SK-N-SH treated with all-trans-retinoic acid at 6 μM for 48 hours (cell line): ENCODE data around the gene IGSF5.

ENCODE experiments used
- ATAC-seq: fragments of 200-7000 bp; cut with Tn5 transposase; 3 replicates; pipeline ENCODE4 v1.9.1; 2020; ENCODE audit warnings: mild to moderate bottlenecking, moderate library complexity
- BACH2 ChIP-seq: fragments of 250-450 bp; sonication (Bioruptor Pico); IDR thresholded peaks from 2 replicates; pipeline ENCODE4 v1.9.0; 2021; ENCODE audit warnings: mild to moderate bottlenecking, borderline replicate concordance
- CREB5 ChIP-seq: fragments of 250-450 bp; sonication (Bioruptor Pico); IDR thresholded peaks from 2 replicates; pipeline ENCODE4 v1.5.1; 2020; ENCODE audit warnings: low read depth, mild to moderate bottlenecking, moderate library complexity
- CSRNP3 ChIP-seq: fragments of 250-450 bp; sonication (Bioruptor Pico); IDR thresholded peaks from 2 replicates; pipeline ENCODE4 v1.5.1; 2021; ENCODE audit warnings: mild to moderate bottlenecking, moderate library complexity
- GLIS3 ChIP-seq: fragments of 250-450 bp; sonication (Bioruptor Pico); IDR thresholded peaks from 2 replicates; pipeline ENCODE4 v1.5.0; 2020; ENCODE audit warnings: mild to moderate bottlenecking, moderate library complexity
- ISL1 ChIP-seq: fragments of 250-450 bp; sonication (Bioruptor Pico); IDR thresholded peaks from 2 replicates; pipeline ENCODE4 v2.1.2; 2022; ENCODE audit warnings: mild to moderate bottlenecking, moderate library complexity
- POU6F1 ChIP-seq: fragments of 250-450 bp; sonication (Bioruptor Pico); IDR thresholded peaks from 2 replicates; pipeline ENCODE4 v1.8.0; 2021; ENCODE audit warnings: low read depth, mild to moderate bottlenecking, moderate library complexity, borderline replicate concordance
- SNAI2 ChIP-seq: fragments of 250-450 bp; sonication (Bioruptor Pico); IDR thresholded peaks from 2 replicates; pipeline ENCODE4 v1.5.0; 2020; ENCODE audit warnings: mild to moderate bottlenecking, moderate library complexity
- TCF4 ChIP-seq: fragments of 250-450 bp; sonication (Bioruptor Pico); IDR thresholded peaks from 2 replicates; pipeline ENCODE4 v1.8.0; 2021; ENCODE audit warnings: mild to moderate bottlenecking, moderate library complexity, borderline replicate concordance
- ZNF565 ChIP-seq: fragments of 450-650 bp; formaldehyde crosslinking; conservative IDR thresholded peaks from 2 replicates; pipeline ENCODE4 v1.5.0; 2020; ENCODE audit warnings: low read depth, mild to moderate bottlenecking, moderate library complexity
- ZNF8 ChIP-seq: fragments of 450-650 bp; formaldehyde crosslinking; IDR thresholded peaks from 2 replicates; pipeline ENCODE4 v1.5.0; 2020; ENCODE audit warnings: mild to moderate bottlenecking, moderate library complexity
- TF ChIP-seq, protein P1 (sequence below): fragments of 250-450 bp; sonication (Bioruptor Pico); IDR thresholded peaks from 2 replicates; pipeline ENCODE4 v1.8.0; 2020; ENCODE audit warnings: mild to moderate bottlenecking, moderate library complexity, borderline replicate concordance

Gene IGSF5

GRCh38 chr21:39847877-39848276, 102.9 kb downstream of the IGSF5 start:
- ATAC-seq = no peak
- no peak for TF ChIP-seq TCF4 (CRISPR knock-in tag)

GRCh38 chr21:39849014-39849655, 104.2 kb downstream of the IGSF5 start:
- TF ChIP-seq POU6F1 (CRISPR knock-in tag) (no peak), BACH2 (CRISPR knock-in tag) (no peak), TCF4 (CRISPR knock-in tag) (no peak), SNAI2 (CRISPR knock-in tag) (no peak)
- TF ChIP-seq, protein P1, sequence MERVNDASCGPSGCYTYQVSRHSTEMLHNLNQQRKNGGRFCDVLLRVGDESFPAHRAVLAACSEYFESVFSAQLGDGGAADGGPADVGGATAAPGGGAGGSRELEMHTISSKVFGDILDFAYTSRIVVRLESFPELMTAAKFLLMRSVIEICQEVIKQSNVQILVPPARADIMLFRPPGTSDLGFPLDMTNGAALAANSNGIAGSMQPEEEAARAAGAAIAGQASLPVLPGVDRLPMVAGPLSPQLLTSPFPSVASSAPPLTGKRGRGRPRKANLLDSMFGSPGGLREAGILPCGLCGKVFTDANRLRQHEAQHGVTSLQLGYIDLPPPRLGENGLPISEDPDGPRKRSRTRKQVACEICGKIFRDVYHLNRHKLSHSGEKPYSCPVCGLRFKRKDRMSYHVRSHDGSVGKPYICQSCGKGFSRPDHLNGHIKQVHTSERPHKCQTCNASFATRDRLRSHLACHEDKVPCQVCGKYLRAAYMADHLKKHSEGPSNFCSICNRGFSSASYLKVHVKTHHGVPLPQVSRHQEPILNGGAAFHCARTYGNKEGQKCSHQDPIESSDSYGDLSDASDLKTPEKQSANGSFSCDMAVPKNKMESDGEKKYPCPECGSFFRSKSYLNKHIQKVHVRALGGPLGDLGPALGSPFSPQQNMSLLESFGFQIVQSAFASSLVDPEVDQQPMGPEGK (CRISPR knock-in tag) = no peak
- no peak for ATAC-seq

- ATAC-seq = no peak
- no peak for TF ChIP-seq POU6F1 (CRISPR knock-in tag)
- no peak for TF ChIP-seq BACH2 (CRISPR knock-in tag)
- TF ChIP-seq CSRNP3 (CRISPR knock-in tag) = no peak
- TF ChIP-seq ISL1 (CRISPR knock-in tag) = no peak
- no peak for TF ChIP-seq CREB5 (CRISPR knock-in tag)
- TF ChIP-seq ZNF8 (CRISPR knock-in tag) = no peak
- TF ChIP-seq GLIS3 = no peak
Observed at GRCh38 chr21:39850333-39850732, 105.3 kb downstream of the IGSF5 start.

DNA sequence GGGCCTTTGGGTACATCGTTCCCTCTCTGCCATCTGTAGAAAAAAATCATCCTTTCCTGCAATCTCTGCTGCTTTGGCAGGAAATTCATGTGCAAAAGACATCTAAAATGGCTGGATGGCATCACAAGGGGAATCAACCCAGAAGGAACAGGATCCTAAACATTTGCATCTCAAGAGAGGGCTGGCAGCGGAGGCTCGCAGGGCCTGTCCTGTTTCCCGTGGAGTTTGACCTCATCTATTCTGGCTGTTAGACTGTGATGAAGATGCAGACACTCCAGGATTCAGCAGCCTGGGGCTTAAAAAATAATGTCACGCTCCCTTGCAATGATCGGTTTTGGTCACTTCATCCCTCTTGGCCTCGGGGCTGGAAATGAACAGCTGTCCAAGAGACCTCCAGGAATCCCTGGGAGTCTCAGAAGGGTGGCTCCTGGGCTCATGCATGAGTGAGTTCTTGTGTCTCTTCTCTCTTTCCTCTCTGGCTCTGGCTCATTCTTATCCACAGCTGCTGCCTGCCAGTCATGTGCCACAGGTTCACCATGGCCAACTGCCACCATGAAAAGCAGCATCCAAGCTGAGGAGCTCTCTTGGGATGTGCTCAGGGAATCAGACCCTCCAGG, 106.1 kb downstream of the IGSF5 start:
- no peak for ATAC-seq
- TF ChIP-seq ISL1 (CRISPR knock-in tag) (no peak), ZNF565 (CRISPR knock-in tag) (no peak)
